Skeletal muscle tissue (tissue), 4 donors: Measurements from ENCODE around the gene ZNF354C. TPM values are rescaled to one million over a fixed set of nuclear protein-coding genes. Genes with fewer than 3 reads are reported as not detected.

Experiments used
- H3K27ac ChIP-seq: one replicate; pipeline ENCODE4 v1.7.0; 2013; ENCODE audit warnings: mild to moderate bottlenecking, low read depth, low read length, inconsistent platforms
- H3K27me3 ChIP-seq, 3 donors: one replicate each; pipeline ENCODE4 v1.7.0; 2013; ENCODE audit warnings: low read length in 3 of 3; ENCODE audit not compliant: control insufficient read depth in 3 of 3, insufficient read depth in 3 of 3
- H3K36me3 ChIP-seq, 3 donors: one replicate each; pipeline ENCODE4 v1.7.0; 2013; ENCODE audit warnings: low read length in 3 of 3; ENCODE audit not compliant: control insufficient read depth in 3 of 3, insufficient read depth in 3 of 3
- H3K4me1 ChIP-seq, 3 donors: one replicate each; pipeline ENCODE4 v1.7.0; 2013; ENCODE audit warnings: low read length in 3 of 3, mild to moderate bottlenecking in 3 of 3; ENCODE audit not compliant: control insufficient read depth in 3 of 3, insufficient read depth in 3 of 3
- H3K4me3 ChIP-seq, 3 donors: one replicate each; pipeline ENCODE4 v1.7.0; 2013; ENCODE audit warnings: low read length in 3 of 3
- H3K9ac ChIP-seq, 3 donors: one replicate each; pipeline ENCODE4 v1.7.0; 2013; ENCODE audit warnings: low read length in 3 of 3, mild to moderate bottlenecking in 3 of 3, moderate library complexity in 2 of 3, low read depth in 1 of 3
- H3K9me3 ChIP-seq, 3 donors: one replicate each; pipeline ENCODE4 v1.7.0; 2013; ENCODE audit warnings: low read length in 3 of 3; ENCODE audit not compliant: control insufficient read depth in 3 of 3
- total RNA-seq: library from RNA; depleted of rRNA; stranded (reverse); fragments of >200 nt; gene quantifications from one replicate; pipeline ENCODE4 v1.2.3, GENCODE V29; 2014
- donor health status: Osteomylitis.

The ZNF354C gene
- 11.0 TPM for total RNA-seq

GRCh38 chr5:179060116-179061008 is at the start of gene ZNF354C:
Gene ZNF354C (plus strand): TSS chr5:179060373. CDS start chr5:179062069, 1,696 bp downstream.
- Histone ChIP-seq H3K27ac (peak within 1 kb of the TSS; percentile 10), H3K4me1 (peaks cover 10 to 12% (median 11%) of the 10 kb centered on the region in 3 donors), H3K4me3 (peak within 1 kb of the TSS; percentile 85 to 91 (median 85)), H3K27me3 (no peaks in the 10 kb centered on the region), H3K9me3 (peaks cover 0 to under 1% (median 0%) of the 10 kb centered on the region in 3 donors), H3K36me3 (peaks cover 10 to 26% (median 18%) of the 10 kb centered on the region in 3 donors), H3K9ac (peak within 1 kb of the TSS; percentile 77 to 87 (median 80))

- Histone ChIP-seq H3K27ac (peak within 1 kb of the TSS; percentile 71), H3K4me3 (peak within 1 kb of the TSS; percentile 83 to 91 (median 86)), H3K9ac (peak within 1 kb of the TSS; percentile 79 to 90 (median 87)), H3K36me3 (peaks cover 29 to 37% (median 36%) of the 10 kb centered on the region in 3 donors), H3K9me3 (peaks cover 8 to 20% (median 14%) of the 10 kb centered on the region in 3 donors), H3K4me1 (peaks cover 7 to 10% (median 10%) of the 10 kb centered on the region in 3 donors), H3K27me3 (no peaks in the 10 kb centered on the region)
These were observed 36.5 kb upstream of the ZNF354C start, which contains the start of gene ZNF879 for GRCh38 chr5:179023528-179024189. Gene ZNF879 (plus strand): TSS chr5:179023804. CDS start chr5:179025005, 1,201 bp downstream.

- peak overlapping the region in 1 of 3 donors; percentile 61 for H3K4me3 ChIP-seq
- H3K27me3 ChIP-seq: no peaks in the 10 kb centered on the region
- H3K9me3 ChIP-seq: peaks cover 46 to 84% (median 54%) of the 10 kb centered on the region in 3 donors
- H3K27ac ChIP-seq: no peak overlapping the region
- H3K36me3 ChIP-seq: peaks cover 59 to 65% (median 64%) of the 10 kb centered on the region in 3 donors
- no peak overlapping the region for H3K9ac ChIP-seq
- no peaks in the 10 kb centered on the region for H3K4me1 ChIP-seq
These were observed 27.1 kb upstream of the ZNF354C start for GRCh38 chr5:179033004-179033580.

- Histone ChIP-seq H3K9me3 (peaks cover 0 to 6% (median 2%) of the 10 kb centered on the region in 3 donors), H3K4me1 (no peaks in the 10 kb centered on the region), H3K27me3 (no peaks in the 10 kb centered on the region)
These were observed 15.4 kb upstream of the ZNF354C start for GRCh38 chr5:179044765-179045164.

GRCh38 chr5:179051784-179052183 is 8.4 kb upstream of the ZNF354C start:
- no peaks in the 10 kb centered on the region for H3K4me1 ChIP-seq
- no peaks in the 10 kb centered on the region for H3K36me3 ChIP-seq
- no peak overlapping the region for H3K9ac ChIP-seq
- H3K27me3 ChIP-seq: no peaks in the 10 kb centered on the region
- H3K27ac ChIP-seq: no peak overlapping the region
- H3K9me3 ChIP-seq: peaks cover 0 to 2% (median 0%) of the 10 kb centered on the region in 3 donors
- no peak overlapping the region for H3K4me3 ChIP-seq

More at GRCh38 chr5:179044765-179045164, 15.4 kb upstream of the ZNF354C start:
- no peak overlapping the region for H3K4me3 ChIP-seq
- H3K27ac ChIP-seq: no peak overlapping the region
- no peaks in the 10 kb centered on the region for H3K36me3 ChIP-seq
- no peak overlapping the region for H3K9ac ChIP-seq

GRCh38 chr5:179054036-179054785 is 6.0 kb upstream of the ZNF354C start:
- Histone ChIP-seq H3K36me3 (no peaks in the 10 kb centered on the region), H3K9me3 (peaks cover 0 to 2% (median 0%) of the 10 kb centered on the region in 3 donors), H3K4me1 (no peaks in the 10 kb centered on the region), H3K27ac (no peak overlapping the region), H3K4me3 (no peak overlapping the region), H3K27me3 (no peaks in the 10 kb centered on the region), H3K9ac (no peak overlapping the region)

GRCh38 chr5:179054876-179055275 is 5.3 kb upstream of the ZNF354C start:
- H3K4me3 ChIP-seq: no peak overlapping the region
- no peak overlapping the region for H3K27ac ChIP-seq
- no peaks in the 10 kb centered on the region for H3K27me3 ChIP-seq
- H3K4me1 ChIP-seq: no peaks in the 10 kb centered on the region
- no peak overlapping the region for H3K9ac ChIP-seq
- H3K36me3 ChIP-seq: no peaks in the 10 kb centered on the region
- peaks cover 0 to 2% (median 0%) of the 10 kb centered on the region in 3 donors for H3K9me3 ChIP-seq

GRCh38 chr5:179055436-179055835 is 4.7 kb upstream of the ZNF354C start:
- Histone ChIP-seq H3K36me3 (no peaks in the 10 kb centered on the region), H3K4me3 (no peak overlapping the region), H3K9ac (no peak overlapping the region), H3K27me3 (no peaks in the 10 kb centered on the region), H3K4me1 (no peaks in the 10 kb centered on the region), H3K9me3 (peaks cover 0 to 2% (median 0%) of the 10 kb centered on the region in 3 donors), H3K27ac (no peak overlapping the region)

GRCh38 chr5:179055841-179056240 is 4.3 kb upstream of the ZNF354C start:
- Histone ChIP-seq H3K9ac (no peak overlapping the region), H3K27me3 (no peaks in the 10 kb centered on the region), H3K9me3 (peaks cover 0 to 2% (median 0%) of the 10 kb centered on the region in 3 donors), H3K4me1 (peaks cover under 1 to 2% (median 2%) of the 10 kb centered on the region in 3 donors), H3K27ac (no peak overlapping the region), H3K36me3 (no peaks in the 10 kb centered on the region), H3K4me3 (no peak overlapping the region)
